B cell (primary cell): ENCODE measurements around the gene NRN1L. TPM values are rescaled to one million over a fixed set of nuclear protein-coding genes. Genes with fewer than 3 reads are reported as not detected.

Source experiments
- ATAC-seq: fragments of 200-7000 bp; cut with Tn5 transposase; one replicate; pipeline ENCODE4 v1.10.0; 2021; ENCODE audit warnings: low read depth, mild to moderate bottlenecking, moderate number of reproducible peaks, moderate library complexity
- CTCF ChIA-PET: fragments of 350-600 bp; sonication (Branson Sonifier 250); formaldehyde crosslinking; loops from one replicate; lab custom pipeline; 2021; ENCODE audit warnings: antibody characterized with exemption, inconsistent platforms; lab: Charles Lee
- POLR2A ChIA-PET: fragments of 350-600 bp; sonication (Branson Sonifier 250); formaldehyde crosslinking; loops from one replicate; lab custom pipeline; 2021; ENCODE audit warnings: antibody characterized with exemption; lab: Charles Lee
- DNase-seq: peaks from one replicate; pipeline ENCODE4 v3.0.0; 2013
- H2AFZ ChIP-seq: 2 replicates; pipeline ENCODE4 v1.6.1; 2012; ENCODE audit warnings: mild to moderate bottlenecking, low read depth, low read length; ENCODE audit not compliant: insufficient read depth, poor library complexity, severe bottlenecking
- H3K27ac ChIP-seq, 2 donors: 1 replicate in 1 of 2; 2 replicates in 1 of 2; pipeline ENCODE4 v1.5.1; 2012 to 2013; ENCODE audit warnings: low read length in 2 of 2, mild to moderate bottlenecking in 2 of 2, moderate library complexity in 1 of 2
- H3K27me3 ChIP-seq, 4 experiments: fragments of 200-600 bp in 1 of 4; sonication (generic) in 1 of 4; replicated peaks in 1 of 4; 1 replicate in 2 of 4; 2 replicates in 2 of 4; pipeline versions ENCODE4 v1.6.1 to v1.7.0; 2013 to 2016; ENCODE audit warnings: low read length in 3 of 4, mild to moderate bottlenecking in 2 of 4, mixed read lengths in 1 of 4, moderate library complexity in 1 of 4; ENCODE audit not compliant: insufficient read depth in 4 of 4, control insufficient read depth in 3 of 4; ENCODE audit errors: control extremely low read depth in 1 of 4
- H3K36me3 ChIP-seq, 2 experiments: replicated peaks in 1 of 2; 1 replicate in 1 of 2; 2 replicates in 1 of 2; pipeline versions ENCODE4 v1.6.1 to v1.7.1; 2013; ENCODE audit warnings: low read length in 1 of 2; ENCODE audit not compliant: insufficient read depth in 2 of 2, control insufficient read depth in 1 of 2; ENCODE audit errors: control extremely low read depth in 1 of 2, extremely low read depth in 1 of 2
- H3K4me1 ChIP-seq, 2 donors: fragments of 200-600 bp in 1 of 2; sonication (generic) in 1 of 2; 1 replicate in 1 of 2; 2 replicates in 1 of 2; pipeline versions ENCODE4 v1.5.1 to v1.6.1; 2013 to 2017; ENCODE audit warnings: low read length in 2 of 2; ENCODE audit not compliant: control insufficient read depth in 2 of 2, insufficient read depth in 2 of 2
- H3K4me2 ChIP-seq: replicated peaks from 2 replicates; pipeline ENCODE3; 2012; ENCODE audit warnings: mild to moderate bottlenecking, low read depth, low read length; ENCODE audit not compliant: poor library complexity, severe bottlenecking
- H3K4me3 ChIP-seq, 5 experiments: fragments of 200-600 bp in 1 of 5; sonication (generic) in 1 of 5; 1 replicate in 3 of 5; 2 replicates in 2 of 5; pipeline versions ENCODE4 v1.5.1 to v1.7.0; 2011 to 2016; ENCODE audit warnings: low read length in 4 of 5, mild to moderate bottlenecking in 4 of 5, low read depth in 2 of 5, control low read depth in 1 of 5, moderate library complexity in 1 of 5; ENCODE audit not compliant: insufficient read depth in 1 of 5; ENCODE audit errors: control extremely low read depth in 1 of 5, extremely low read depth in 1 of 5
- H3K79me2 ChIP-seq: fragments of 200-600 bp; sonication (generic); one replicate; pipeline ENCODE4 v1.6.0; 2016; ENCODE audit warnings: low read length; ENCODE audit not compliant: control insufficient read depth, insufficient read depth
- H3K9ac ChIP-seq: fragments of 200-600 bp; sonication (generic); 2 replicates; pipeline ENCODE4 v1.6.1; 2017; ENCODE audit warnings: mild to moderate bottlenecking, low read length, moderate library complexity
- H3K9me3 ChIP-seq, 3 donors: one replicate each; pipeline versions ENCODE4 v1.6.1 to v1.7.1; 2013; ENCODE audit warnings: low read length in 2 of 3; ENCODE audit not compliant: control insufficient read depth in 2 of 3, insufficient read depth in 1 of 3; ENCODE audit errors: control extremely low read depth in 1 of 3
- H4K20me1 ChIP-seq: 2 replicates; pipeline ENCODE4 v1.6.0; 2012; ENCODE audit warnings: mild to moderate bottlenecking, low read length; ENCODE audit not compliant: insufficient read depth, control insufficient read depth, poor library complexity, severe bottlenecking
- H3K27ac Mint-ChIP-seq: one replicate; pipeline ENCODE4 v1.8.0; 2021; ENCODE audit warnings: mixed read lengths
- H3K27me3 Mint-ChIP-seq: one replicate; pipeline ENCODE4 v1.8.0; 2021; ENCODE audit warnings: mixed read lengths
- H3K4me1 Mint-ChIP-seq: one replicate; pipeline ENCODE4 v1.8.0; 2021; ENCODE audit warnings: mixed read lengths
- H3K4me3 Mint-ChIP-seq: one replicate; pipeline ENCODE4 v1.8.0; 2021; ENCODE audit warnings: mixed read lengths
- H3K9me3 Mint-ChIP-seq: one replicate; pipeline ENCODE4 v1.8.0; 2022; ENCODE audit warnings: mixed read lengths; ENCODE audit not compliant: insufficient read depth
- EZH2 ChIP-seq: IDR thresholded peaks from 2 replicates; pipeline ENCODE4 v1.6.1; 2012; ENCODE audit warnings: borderline replicate concordance, low read depth, mild to moderate bottlenecking, moderate library complexity, low read length; ENCODE audit not compliant: insufficient read depth, poor library complexity, severe bottlenecking
- WGBS: methylation state at CpG from one replicate; pipeline ENCODE4 v1.1.5; 2013; ENCODE audit warnings: missing lambda C conversion rate; ENCODE audit not compliant: insufficient coverage; 5-methylcytosine and 5-hydroxymethylcytosine counted together
- intact Hi-C: fragments of 100-400 bp; cut with micrococcal nuclease; formaldehyde crosslinking; loops from one replicate; pipeline ENCODE4 v1.10.0; 2022
- polyA plus RNA-seq: library from polyadenylated mRNA; depleted of rRNA; stranded (reverse); fragments of >200 nt; gene quantifications from 2 replicates; pipeline ENCODE4 v1.2.3, GENCODE V29; 2012
- total RNA-seq, 2 donors: library from RNA; stranded (reverse); fragments of 120-200 nt in 1 of 2; gene quantifications; 1 replicate in 1 of 2; 2 replicates in 1 of 2; pipeline versions ENCODE4 v1.2.3 to v1.2.4, GENCODE V29; 2013 to 2022
- TF ChIP-seq, protein P1 (sequence below): fragments of 200-600 bp; IDR thresholded peaks from one replicate; pipeline ENCODE4 v1.8.0; 2022; ENCODE audit warnings: antibody characterized with exemption, mild to moderate bottlenecking

NRN1L gene
- total and polyA plus RNA-seq, 2 donors (not counting 1 experiment from before 2014, with no cell fraction given): 2.1 to 4.1 TPM

DNA sequence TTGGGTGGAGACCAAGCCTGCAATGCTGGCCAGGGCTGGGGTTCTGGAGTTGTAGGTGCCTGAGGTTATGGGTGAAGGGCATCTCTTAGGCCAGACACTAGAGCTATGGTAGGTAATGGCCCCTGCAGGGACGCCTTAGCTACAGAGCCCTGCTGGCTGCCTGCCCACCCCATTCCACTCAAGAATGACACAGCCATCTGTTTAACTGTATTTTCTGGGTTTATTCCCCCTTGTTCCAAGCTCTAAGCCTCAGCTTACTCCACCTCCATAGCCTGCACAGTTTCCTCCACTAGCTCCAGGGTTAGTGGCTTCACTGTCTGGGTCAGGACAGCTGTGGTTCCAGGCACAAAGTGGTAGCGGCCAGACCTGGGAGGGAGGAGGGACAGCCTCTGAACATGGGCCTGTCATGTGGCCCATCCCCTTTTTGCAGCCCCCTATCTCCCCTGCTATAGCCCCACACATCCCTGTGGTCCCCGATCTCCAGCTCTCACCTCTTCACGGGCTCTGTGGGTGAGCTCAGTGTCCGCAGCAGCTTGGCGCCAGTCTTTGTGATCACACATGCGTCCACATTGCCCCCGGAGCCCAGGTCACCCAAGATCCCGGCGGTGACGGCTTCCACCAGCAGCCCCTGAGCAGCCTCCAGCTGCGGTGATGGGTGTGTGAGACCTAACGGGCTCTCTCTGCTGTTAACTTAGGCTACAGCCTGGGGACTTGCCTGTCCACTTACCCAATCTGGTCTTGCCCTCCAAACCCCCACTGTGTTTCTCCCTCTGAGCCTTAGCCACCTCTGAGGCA is 49.8 kb downstream of the NRN1L start:
- no peaks in the 10 kb centered on the region for H3K27me3 ChIP-seq
- Mint-ChIP-seq H3K27me3 (no peaks in the 10 kb centered on the region), H3K27ac (peak overlapping the region; percentile 99), H3K4me1 (peaks cover 22% of the 10 kb centered on the region), H3K9me3 (no peaks in the 10 kb centered on the region), H3K4me3 (peak overlapping the region; percentile 46)
- ChIA-PET CTCF (interaction anchor here (0.9 to 6.4 kb wide), 7 partner anchors 8 to 453 kb away, joined by 3 to 29 read pairs (median 5); partner anchors contain the start of genes ATP6V0D1 and NRN1L), POLR2A (interaction anchor here (0.5 to 3.3 kb wide), 5 partner anchors 42 to 274 kb away, joined by 3 to 19 read pairs (median 4); partner anchors contain the start of genes ACD, NUTF2, PARD6A and PSKH1)
- H4K20me1 ChIP-seq: peaks cover 37% of the 10 kb centered on the region
- WGBS: over 99% methylated on average over 12 of the region's 13 CpGs
- TF ChIP-seq, protein P1, sequence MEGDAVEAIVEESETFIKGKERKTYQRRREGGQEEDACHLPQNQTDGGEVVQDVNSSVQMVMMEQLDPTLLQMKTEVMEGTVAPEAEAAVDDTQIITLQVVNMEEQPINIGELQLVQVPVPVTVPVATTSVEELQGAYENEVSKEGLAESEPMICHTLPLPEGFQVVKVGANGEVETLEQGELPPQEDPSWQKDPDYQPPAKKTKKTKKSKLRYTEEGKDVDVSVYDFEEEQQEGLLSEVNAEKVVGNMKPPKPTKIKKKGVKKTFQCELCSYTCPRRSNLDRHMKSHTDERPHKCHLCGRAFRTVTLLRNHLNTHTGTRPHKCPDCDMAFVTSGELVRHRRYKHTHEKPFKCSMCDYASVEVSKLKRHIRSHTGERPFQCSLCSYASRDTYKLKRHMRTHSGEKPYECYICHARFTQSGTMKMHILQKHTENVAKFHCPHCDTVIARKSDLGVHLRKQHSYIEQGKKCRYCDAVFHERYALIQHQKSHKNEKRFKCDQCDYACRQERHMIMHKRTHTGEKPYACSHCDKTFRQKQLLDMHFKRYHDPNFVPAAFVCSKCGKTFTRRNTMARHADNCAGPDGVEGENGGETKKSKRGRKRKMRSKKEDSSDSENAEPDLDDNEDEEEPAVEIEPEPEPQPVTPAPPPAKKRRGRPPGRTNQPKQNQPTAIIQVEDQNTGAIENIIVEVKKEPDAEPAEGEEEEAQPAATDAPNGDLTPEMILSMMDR: no peak
- no peak for TF ChIP-seq EZH2
- peaks cover 7 to 42% of the 10 kb centered on the region in 2 experiments for H3K36me3 ChIP-seq
- DNase-seq (no peak), ATAC-seq (no peak)
- no peak overlapping the region for H2AFZ ChIP-seq
- H3K27ac ChIP-seq: peak overlapping the region in 1 of 2 donors; percentile 64
- H3K4me2 ChIP-seq: peak overlapping the region; percentile 91
- peaks cover 40% of the 10 kb centered on the region for H3K79me2 ChIP-seq
- H3K9ac ChIP-seq: no peak overlapping the region
- H3K4me1 ChIP-seq: peaks cover 15 to 28% of the 10 kb centered on the region in 2 donors
- intact Hi-C loops: loop anchor here (1.0 to 5.0 kb wide), 8 partner anchors 34 to 442 kb away; partner anchors contain the start of genes CTCF, EDC4, GFOD2 and RANBP10
- no peaks in the 10 kb centered on the region for H3K9me3 ChIP-seq
- no peak overlapping the region for H3K4me3 ChIP-seq
